Stimulated activated CD4-positive, alpha-beta T cell treated with anti-CD3 and anti-CD28 coated beads, Interleukin-1b, Interleukin-23, amount 100 ng/mL, for 24 hours (primary cell): ENCODE measurements around the gene ITIH5.
A peak's percentile ranks its signal among the peaks of the same experiment; 100 is the strongest.

Source experiments
- DNase-seq, 4 experiments: peaks; one replicate each; pipeline ENCODE4 v3.0.0-alpha.2; 2020; ENCODE audit warnings: low read depth in 4 of 4, low spot score in 1 of 4

ITIH5 gene

GRCh38 chr10:7525314-7526016 lies 141.3 kb downstream of the ITIH5 start:
- DNase-seq, result peak; percentile 31 to 36 (median 34)

GRCh38 chr10:7523656-7524055 lies 143.1 kb downstream of the ITIH5 start:
- DNase-seq, result no peak

GRCh38 chr10:7520507-7521485 lies 146.0 kb downstream of the ITIH5 start:
- no peak for DNase-seq

- no peak for DNase-seq
Measured at GRCh38 chr10:7519351-7519750, 147.4 kb downstream of the ITIH5 start.

- DNase-seq, result no peak
Measured at GRCh38 chr10:7518693-7519092, 148.1 kb downstream of the ITIH5 start.

- no peak for DNase-seq
Measured at GRCh38 chr10:7515439-7515838, 151.3 kb downstream of the ITIH5 start.

GRCh38 chr10:7513936-7514335 lies 152.8 kb downstream of the ITIH5 start:
- DNase-seq, result no peak

- no peak for DNase-seq
Measured at GRCh38 chr10:7513455-7513854, 153.3 kb downstream of the ITIH5 start.

GRCh38 chr10:7512487-7512886 lies 154.3 kb downstream of the ITIH5 start:
- no peak for DNase-seq

- no peak for DNase-seq
Measured at GRCh38 chr10:7511612-7512011, 155.2 kb downstream of the ITIH5 start.
